ENCODE data around the gene MMP10.

GRCh38 chr11:102800767-102801166 is 20.3 kb upstream of the MMP10 start:
- TF ChIP-seq CTCF (conservative IDR thresholded peaks at IDR 0.05; ENCODE audit: low read length) (no peak), EZH2phosphoT487 (IDR thresholded peaks at IDR 0.05; ENCODE audit: borderline replicate concordance, low read depth, low read length) (no peak)

All from OCI-LY7 (cell line).